Measurements from ENCODE around the gene BCKDHA. TPM values are rescaled to one million over a fixed set of nuclear protein-coding genes. Genes with fewer than 3 reads are reported as not detected.

The BCKDHA gene
- total and polyA plus RNA-seq, 9 of the 15 experiments (the other 6 are each of a cell fraction or from before 2014, with no cell fraction given): 4.5 to 52.5 (median 14.1) TPM

GRCh38 chr19:41363753-41364523 lies 33.7 kb upstream of the BCKDHA start, which contains the start of gene B9D2 (continued):
- TF ChIP-seq, protein P1, sequence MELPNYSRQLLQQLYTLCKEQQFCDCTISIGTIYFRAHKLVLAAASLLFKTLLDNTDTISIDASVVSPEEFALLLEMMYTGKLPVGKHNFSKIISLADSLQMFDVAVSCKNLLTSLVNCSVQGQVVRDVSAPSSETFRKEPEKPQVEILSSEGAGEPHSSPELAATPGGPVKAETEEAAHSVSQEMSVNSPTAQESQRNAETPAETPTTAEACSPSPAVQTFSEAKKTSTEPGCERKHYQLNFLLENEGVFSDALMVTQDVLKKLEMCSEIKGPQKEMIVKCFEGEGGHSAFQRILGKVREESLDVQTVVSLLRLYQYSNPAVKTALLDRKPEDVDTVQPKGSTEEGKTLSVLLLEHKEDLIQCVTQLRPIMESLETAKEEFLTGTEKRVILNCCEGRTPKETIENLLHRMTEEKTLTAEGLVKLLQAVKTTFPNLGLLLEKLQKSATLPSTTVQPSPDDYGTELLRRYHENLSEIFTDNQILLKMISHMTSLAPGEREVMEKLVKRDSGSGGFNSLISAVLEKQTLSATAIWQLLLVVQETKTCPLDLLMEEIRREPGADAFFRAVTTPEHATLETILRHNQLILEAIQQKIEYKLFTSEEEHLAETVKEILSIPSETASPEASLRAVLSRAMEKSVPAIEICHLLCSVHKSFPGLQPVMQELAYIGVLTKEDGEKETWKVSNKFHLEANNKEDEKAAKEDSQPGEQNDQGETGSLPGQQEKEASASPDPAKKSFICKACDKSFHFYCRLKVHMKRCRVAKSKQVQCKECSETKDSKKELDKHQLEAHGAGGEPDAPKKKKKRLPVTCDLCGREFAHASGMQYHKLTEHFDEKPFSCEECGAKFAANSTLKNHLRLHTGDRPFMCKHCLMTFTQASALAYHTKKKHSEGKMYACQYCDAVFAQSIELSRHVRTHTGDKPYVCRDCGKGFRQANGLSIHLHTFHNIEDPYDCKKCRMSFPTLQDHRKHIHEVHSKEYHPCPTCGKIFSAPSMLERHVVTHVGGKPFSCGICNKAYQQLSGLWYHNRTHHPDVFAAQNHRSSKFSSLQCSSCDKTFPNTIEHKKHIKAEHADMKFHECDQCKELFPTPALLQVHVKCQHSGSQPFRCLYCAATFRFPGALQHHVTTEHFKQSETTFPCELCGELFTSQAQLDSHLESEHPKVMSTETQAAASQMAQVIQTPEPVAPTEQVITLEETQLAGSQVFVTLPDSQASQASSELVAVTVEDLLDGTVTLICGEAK (IDR thresholded peaks at IDR 0.05): peak; percentile 75
- TF ChIP-seq, protein P1 (CRISPR knock-in tag; IDR thresholded peaks at IDR 0.05): no peak
- TF ChIP-seq ZNF707 (CRISPR knock-in tag; conservative IDR thresholded peaks at IDR 0.05): no peak
- TF ChIP-seq SIN3B (IDR thresholded peaks at IDR 0.05; ENCODE audit: low read depth): no peak
- TF ChIP-seq, protein P2, sequence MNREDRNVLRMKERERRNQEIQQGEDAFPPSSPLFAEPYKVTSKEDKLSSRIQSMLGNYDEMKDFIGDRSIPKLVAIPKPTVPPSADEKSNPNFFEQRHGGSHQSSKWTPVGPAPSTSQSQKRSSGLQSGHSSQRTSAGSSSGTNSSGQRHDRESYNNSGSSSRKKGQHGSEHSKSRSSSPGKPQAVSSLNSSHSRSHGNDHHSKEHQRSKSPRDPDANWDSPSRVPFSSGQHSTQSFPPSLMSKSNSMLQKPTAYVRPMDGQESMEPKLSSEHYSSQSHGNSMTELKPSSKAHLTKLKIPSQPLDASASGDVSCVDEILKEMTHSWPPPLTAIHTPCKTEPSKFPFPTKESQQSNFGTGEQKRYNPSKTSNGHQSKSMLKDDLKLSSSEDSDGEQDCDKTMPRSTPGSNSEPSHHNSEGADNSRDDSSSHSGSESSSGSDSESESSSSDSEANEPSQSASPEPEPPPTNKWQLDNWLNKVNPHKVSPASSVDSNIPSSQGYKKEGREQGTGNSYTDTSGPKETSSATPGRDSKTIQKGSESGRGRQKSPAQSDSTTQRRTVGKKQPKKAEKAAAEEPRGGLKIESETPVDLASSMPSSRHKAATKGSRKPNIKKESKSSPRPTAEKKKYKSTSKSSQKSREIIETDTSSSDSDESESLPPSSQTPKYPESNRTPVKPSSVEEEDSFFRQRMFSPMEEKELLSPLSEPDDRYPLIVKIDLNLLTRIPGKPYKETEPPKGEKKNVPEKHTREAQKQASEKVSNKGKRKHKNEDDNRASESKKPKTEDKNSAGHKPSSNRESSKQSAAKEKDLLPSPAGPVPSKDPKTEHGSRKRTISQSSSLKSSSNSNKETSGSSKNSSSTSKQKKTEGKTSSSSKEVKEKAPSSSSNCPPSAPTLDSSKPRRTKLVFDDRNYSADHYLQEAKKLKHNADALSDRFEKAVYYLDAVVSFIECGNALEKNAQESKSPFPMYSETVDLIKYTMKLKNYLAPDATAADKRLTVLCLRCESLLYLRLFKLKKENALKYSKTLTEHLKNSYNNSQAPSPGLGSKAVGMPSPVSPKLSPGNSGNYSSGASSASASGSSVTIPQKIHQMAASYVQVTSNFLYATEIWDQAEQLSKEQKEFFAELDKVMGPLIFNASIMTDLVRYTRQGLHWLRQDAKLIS (CRISPR knock-in tag; IDR thresholded peaks at IDR 0.05): 0 out of 2 replicates have a peak, but pooled peaks have one; percentile 65
- TF ChIP-seq, protein P3, sequence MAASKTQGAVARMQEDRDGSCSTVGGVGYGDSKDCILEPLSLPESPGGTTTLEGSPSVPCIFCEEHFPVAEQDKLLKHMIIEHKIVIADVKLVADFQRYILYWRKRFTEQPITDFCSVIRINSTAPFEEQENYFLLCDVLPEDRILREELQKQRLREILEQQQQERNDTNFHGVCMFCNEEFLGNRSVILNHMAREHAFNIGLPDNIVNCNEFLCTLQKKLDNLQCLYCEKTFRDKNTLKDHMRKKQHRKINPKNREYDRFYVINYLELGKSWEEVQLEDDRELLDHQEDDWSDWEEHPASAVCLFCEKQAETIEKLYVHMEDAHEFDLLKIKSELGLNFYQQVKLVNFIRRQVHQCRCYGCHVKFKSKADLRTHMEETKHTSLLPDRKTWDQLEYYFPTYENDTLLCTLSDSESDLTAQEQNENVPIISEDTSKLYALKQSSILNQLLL (CRISPR knock-in tag; IDR thresholded peaks at IDR 0.05; ENCODE audit: borderline replicate concordance): no peak
- no peak for TF ChIP-seq TCF7 (IDR thresholded peaks at IDR 0.05; ENCODE audit: borderline replicate concordance)
- TF ChIP-seq, protein P4, sequence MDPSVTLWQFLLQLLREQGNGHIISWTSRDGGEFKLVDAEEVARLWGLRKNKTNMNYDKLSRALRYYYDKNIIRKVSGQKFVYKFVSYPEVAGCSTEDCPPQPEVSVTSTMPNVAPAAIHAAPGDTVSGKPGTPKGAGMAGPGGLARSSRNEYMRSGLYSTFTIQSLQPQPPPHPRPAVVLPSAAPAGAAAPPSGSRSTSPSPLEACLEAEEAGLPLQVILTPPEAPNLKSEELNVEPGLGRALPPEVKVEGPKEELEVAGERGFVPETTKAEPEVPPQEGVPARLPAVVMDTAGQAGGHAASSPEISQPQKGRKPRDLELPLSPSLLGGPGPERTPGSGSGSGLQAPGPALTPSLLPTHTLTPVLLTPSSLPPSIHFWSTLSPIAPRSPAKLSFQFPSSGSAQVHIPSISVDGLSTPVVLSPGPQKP (CRISPR knock-in tag; IDR thresholded peaks at IDR 0.05): no peak
- TF ChIP-seq, protein P5, sequence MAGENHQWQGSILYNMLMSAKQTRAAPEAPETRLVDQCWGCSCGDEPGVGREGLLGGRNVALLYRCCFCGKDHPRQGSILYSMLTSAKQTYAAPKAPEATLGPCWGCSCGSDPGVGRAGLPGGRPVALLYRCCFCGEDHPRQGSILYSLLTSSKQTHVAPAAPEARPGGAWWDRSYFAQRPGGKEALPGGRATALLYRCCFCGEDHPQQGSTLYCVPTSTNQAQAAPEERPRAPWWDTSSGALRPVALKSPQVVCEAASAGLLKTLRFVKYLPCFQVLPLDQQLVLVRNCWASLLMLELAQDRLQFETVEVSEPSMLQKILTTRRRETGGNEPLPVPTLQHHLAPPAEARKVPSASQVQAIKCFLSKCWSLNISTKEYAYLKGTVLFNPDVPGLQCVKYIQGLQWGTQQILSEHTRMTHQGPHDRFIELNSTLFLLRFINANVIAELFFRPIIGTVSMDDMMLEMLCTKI (IDR thresholded peaks at IDR 0.05; ENCODE audit: partially characterized antibody): no peak

All from K562 (cell line).